WI38 (cell line): Measurements from ENCODE around the gene CCZ1B.
A peak's percentile ranks its signal among the peaks of the same experiment; 100 is the strongest.
"Not testable (repeated sequence)": the region's sequence is repeated elsewhere in the genome, so short reads cannot be mapped to it uniquely, and the experiment has no call there.

ENCODE experiments used
- H3K4me3 ChIP-seq: 2 replicates; pipeline ENCODE4 v1.5.1; 2011; ENCODE audit warnings: low read depth, mild to moderate bottlenecking, control low read depth, low read length
- TF ChIP-seq, protein P1 (sequence below): IDR thresholded peaks from 2 replicates; pipeline ENCODE4 v1.5.1; 2012; ENCODE audit warnings: low read depth, mild to moderate bottlenecking, control low read depth, low read length

CCZ1B gene

DNA sequence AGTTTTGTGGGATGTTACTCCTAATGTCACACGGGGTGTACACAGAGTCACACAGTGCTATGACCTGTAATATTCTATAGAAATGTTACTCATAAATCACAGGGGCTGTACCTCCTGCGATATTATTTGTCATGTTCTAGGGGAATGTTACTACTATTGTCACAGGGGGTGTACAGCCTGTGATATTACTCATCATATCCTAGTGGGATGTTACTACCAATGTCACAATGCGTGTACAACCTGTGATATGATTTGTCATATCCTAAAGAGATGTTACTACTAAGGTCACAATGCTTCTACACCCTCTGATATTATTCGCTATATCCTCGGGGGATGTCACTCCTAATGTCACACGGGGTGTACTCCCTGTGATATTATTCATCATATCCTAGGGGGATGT lies 7.6 kb upstream of the CCZ1B start:
- H3K4me3 ChIP-seq: no peak overlapping the region
- TF ChIP-seq, protein P1, sequence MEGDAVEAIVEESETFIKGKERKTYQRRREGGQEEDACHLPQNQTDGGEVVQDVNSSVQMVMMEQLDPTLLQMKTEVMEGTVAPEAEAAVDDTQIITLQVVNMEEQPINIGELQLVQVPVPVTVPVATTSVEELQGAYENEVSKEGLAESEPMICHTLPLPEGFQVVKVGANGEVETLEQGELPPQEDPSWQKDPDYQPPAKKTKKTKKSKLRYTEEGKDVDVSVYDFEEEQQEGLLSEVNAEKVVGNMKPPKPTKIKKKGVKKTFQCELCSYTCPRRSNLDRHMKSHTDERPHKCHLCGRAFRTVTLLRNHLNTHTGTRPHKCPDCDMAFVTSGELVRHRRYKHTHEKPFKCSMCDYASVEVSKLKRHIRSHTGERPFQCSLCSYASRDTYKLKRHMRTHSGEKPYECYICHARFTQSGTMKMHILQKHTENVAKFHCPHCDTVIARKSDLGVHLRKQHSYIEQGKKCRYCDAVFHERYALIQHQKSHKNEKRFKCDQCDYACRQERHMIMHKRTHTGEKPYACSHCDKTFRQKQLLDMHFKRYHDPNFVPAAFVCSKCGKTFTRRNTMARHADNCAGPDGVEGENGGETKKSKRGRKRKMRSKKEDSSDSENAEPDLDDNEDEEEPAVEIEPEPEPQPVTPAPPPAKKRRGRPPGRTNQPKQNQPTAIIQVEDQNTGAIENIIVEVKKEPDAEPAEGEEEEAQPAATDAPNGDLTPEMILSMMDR: no peak

DNA sequence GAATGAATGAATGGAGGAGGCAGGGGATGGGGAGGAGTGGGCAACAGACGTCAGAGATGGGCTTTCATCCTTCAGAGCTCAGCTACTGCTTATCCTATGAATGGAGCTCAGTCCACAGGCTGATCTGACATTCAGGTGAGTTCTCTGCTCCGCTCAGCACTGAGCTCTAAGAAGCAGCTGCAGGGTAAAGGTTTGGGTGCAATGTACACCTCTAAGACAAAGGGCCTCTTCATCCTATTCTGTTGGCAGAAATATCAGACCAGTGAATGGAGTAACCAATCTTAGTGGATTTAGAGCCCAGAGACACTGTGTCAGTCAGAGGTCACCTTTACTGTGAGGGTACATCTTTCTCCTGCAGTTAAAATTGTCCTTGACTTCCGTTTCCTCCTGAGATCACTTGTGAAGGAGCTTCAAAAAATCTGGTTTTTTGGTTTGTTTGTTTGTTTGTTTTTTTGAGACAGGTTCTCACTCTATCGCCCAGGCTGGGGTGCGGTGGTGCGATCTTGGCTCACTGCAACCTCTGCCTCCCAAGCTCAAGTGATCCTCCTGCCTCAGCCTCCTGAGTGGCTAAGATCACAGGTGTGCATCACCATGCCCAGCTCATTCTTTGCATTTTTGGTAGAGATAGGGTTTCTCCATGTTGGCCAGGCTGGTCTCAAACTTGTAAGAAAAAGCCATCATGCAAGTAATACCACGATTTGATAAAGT lies 5.1 kb upstream of the CCZ1B start:
- H3K4me3 ChIP-seq: no peak overlapping the region
- TF ChIP-seq, protein P1: no peak

DNA sequence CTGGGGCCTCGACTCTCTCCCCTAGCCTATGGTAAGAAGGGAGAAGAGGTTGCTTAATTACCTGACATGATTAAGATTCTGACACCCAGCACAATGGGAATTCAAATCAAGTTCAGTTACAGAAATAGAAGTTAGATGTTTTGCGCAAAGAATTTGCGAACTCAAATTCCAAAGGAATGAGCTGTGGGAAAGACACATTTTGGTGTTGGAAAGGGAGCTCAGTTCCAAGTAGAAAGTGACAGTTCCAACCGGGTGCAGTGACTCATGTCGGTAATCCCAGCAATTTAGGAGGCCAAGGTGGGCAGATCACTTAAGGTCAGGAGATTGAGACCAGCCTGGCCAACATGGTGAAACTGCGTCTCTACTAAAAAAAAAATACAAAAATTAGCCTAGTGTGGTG lies 4.0 kb upstream of the CCZ1B start:
- H3K4me3 ChIP-seq: not testable (repeated sequence)

DNA sequence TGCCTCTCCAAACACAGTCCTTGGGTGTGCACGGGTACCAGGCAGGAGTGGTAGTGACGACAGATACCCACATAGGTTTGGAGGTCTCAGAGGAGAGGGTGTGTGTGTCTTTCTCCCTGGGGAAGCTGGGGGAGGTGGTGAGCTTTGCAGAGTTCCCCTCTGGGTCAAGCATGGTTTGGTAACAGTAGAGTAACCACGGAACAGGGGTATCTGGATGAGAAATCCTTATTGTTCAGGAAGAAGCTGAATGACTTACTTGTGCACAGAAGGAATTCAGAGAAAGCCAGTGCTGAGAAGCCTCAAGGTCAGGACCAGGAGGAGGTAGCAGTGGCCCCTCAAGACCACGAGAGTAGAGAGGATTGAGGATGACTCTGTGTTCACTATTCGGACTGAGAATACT lies 3.5 kb upstream of the CCZ1B start:
- not testable (repeated sequence) for H3K4me3 ChIP-seq

DNA sequence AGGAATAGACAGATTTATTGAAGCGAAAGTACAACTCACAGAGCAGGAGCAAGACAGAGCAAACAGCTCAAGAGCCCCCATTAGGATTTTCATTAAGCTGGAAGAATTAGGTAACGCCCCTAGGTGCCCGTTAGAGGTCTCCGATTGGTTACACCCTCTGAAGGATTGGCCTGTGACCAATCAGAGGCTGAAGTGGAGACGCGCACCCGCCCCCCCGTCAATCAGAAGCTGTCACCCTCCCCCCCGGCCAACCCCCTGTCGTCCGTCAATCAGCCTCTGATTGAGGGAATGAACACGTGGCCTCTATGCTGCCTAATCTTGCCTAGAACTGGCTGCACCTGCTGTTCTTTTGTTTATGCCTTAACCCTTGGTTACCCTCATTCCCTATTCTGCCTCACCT lies 1.1 kb upstream of the CCZ1B start:
- H3K4me3 ChIP-seq: not testable (repeated sequence)

DNA sequence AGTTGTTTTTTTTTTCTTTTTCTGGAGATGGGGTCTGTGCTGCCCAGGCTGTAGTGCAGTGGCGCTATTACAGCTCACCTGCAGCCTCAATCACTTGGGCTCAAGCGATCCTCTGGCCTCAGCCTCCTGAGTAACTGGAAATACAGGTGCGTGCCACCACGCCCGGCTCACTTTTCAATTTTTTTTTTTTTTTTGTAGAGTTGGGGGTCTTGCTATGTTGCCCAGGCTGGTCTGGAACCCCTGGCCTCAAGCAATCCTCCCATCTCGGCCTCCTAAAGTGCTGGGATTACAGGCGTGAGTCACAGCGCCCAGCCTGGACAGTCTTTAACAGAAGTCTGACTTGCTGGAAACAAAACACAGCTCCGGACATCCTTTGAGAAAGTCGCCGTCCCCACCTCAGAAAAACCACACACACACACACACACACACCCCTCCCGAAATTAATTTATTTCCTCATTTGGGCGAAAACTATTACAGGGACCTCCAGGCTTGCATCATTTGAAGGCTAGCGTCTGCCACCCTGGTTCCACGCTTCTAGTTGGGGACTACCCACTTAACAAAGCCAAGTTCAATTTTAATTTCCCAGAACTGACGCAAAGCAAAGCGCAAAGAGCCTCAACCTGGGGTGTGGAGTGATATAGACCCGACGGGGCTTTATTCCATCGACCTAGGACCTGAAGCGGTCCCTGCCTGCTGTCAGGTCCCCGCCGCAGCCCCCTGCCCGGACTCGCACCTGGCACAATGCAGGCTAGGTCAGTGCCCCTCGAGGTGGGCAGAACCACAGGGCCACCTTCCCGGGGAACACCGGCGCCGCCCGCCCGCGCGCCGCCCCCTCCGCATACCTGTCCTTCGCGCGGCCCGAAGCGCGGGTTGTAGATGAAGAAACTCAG lies 594 bp downstream of the CCZ1B start:
- H3K4me3 ChIP-seq: peak overlapping the region; percentile 40

DNA sequence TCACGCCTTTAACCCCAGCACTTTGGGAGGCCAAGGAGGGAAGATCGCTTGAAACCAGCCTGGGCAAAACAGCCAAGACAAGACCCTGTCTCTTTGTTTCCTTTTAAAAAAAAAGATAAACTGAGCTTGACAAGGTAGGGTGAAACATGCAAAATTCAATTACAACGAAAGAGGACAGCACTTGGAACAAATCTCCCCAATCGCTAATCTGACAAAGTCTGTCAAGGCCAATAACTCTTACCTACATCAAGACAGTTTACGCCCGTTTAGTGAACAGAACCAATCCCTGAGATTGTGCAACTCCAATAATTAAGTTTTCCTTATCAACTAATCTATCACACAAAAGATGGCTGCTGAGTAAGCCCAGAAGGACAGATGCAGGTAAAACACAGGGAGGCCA lies 4.5 kb downstream of the CCZ1B start:
- not testable (repeated sequence) for H3K4me3 ChIP-seq

DNA sequence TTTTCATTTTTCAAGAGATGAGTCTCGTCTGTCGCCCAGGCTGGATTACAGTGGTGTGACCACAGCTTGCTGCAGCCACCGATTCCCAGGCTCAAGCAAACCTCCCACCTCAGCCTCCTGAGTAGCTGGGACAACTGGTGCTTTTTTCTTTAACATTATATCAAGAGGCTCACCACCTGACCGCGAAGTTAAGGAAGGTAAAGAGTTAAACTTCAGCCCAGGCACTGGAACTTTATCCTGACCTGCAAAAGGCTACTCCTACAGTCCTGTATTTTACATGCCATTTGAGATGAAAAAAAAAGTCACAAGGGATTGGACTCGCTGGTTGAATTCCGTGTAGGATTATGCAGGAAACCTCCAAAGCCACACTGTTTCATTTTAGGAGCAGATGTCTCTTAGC lies 10.6 kb downstream of the CCZ1B start:
- H3K4me3 ChIP-seq: not testable (repeated sequence)

DNA sequence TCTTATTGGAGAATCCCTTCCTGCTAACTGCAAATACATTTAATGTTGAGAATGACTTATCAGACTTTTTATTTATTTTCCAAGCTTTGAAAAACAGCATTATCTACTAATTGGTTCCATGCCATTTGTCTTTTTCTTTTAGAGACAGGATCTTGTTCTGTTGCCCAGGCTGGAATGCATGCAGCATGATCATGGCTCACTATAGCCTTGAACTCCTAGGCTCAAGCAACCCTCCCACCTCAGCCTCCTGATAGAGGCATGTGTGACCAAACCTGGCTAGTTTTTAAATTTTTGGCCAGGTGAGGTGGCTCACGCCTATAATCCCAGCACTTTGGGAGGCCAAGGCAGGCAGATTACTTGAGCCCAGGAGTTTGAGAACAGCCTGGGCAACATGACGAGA lies 13.1 kb downstream of the CCZ1B start:
- H3K4me3 ChIP-seq: not testable (repeated sequence)

DNA sequence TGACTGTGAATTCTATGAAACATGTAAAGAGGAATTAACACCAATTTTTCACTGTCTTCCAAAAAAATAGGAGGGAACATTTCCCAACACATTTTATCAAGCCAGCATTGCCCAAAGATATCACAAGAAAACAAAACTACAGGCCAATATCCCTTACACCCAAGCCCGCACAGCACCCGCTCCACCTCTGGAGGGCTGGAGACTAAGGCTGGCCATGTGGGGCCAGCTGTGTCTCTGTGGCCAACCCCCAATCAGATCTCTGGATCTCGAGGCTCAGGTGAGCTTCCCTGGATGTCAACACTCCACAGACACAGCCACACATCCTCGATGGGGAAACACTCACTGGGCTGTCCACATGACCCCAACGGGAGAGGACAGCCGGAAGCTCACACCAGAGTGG lies 18.1 kb downstream of the CCZ1B start:
- H3K4me3 ChIP-seq: not testable (repeated sequence)

DNA sequence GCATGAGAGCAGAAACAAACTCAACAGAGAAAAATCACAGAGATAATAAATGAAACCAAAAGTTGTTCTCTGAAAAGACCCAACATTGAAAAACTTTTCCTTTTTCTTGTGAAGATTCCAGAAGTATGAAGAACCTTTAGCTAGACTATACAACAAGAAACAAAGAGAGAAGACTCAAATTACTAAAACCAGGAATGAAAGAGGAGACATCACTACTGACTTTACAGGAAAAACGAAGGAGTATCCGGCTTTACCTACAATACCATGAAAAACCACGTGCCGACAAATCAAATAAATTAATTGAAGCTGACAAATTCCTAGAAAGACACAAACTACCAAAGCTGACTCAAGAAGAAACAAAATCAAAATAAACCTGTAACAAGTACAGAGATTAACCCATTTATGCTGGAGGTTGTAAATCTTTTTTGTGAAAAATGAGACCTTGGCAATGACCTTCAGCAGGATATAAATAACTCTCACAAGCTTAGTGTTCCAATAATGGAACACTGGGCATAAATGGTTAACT lies 18.6 kb downstream of the CCZ1B start:
- H3K4me3 ChIP-seq: not testable (repeated sequence)

DNA sequence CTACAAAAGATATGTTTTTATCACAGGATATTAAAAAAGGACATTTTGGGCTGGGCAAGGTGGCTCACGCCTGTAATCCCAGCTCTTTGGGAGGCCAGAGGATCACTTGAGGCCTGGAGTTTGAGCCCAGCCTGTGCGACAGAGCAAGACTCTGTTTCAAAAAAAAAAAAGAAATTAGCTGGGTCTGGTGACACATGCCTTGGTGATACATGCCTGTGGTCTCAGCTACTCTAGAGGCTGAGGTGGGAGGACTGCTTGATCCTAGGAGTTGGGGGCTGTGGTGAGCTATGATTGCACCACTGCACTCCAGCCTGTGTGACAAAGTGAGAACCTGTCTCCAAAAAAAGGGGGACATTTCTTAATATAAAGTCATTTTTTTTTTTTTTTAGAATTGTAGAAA lies 25.7 kb downstream of the CCZ1B start:
- H3K4me3 ChIP-seq: not testable (repeated sequence)

DNA sequence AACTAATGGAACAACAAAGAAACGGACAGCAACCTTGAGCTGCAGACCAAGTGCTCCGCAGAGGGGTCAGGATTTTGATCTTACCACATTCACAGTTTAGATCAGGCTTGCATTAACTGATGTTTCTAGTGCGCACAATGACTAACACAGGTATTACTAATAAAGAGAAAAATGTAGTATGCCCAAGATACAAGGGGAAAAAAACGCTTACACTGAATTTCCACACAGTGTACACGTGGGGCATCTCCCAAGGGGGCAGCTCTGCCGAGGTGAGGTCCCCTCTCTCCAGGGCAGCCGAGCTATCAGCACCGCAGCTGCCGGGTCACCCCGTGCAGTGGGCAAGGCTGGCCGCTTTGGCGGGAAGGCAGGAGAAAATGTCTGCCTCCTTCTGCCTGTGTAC lies 26.2 kb downstream of the CCZ1B start:
- H3K4me3 ChIP-seq: not testable (repeated sequence)

DNA sequence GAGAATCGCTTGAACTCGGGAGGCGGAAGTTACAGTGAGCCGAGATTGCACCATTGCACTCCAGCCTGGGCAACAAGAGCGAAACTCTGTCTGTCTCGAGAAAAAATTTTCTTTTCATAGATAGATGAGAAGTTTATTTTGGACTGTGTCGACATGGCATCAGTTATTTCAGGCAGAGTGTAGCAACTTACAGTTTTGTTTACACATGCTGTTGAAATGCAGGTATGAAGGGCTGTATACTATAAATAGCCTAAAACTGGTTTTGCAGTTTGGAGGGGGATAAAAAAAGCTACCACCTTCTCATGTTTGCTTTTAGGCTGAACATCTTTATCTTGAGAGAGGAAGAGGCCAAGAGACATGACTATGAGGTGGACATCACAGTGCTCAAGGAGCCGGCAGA lies 28.0 kb downstream of the CCZ1B start:
- not testable (repeated sequence) for H3K4me3 ChIP-seq

DNA sequence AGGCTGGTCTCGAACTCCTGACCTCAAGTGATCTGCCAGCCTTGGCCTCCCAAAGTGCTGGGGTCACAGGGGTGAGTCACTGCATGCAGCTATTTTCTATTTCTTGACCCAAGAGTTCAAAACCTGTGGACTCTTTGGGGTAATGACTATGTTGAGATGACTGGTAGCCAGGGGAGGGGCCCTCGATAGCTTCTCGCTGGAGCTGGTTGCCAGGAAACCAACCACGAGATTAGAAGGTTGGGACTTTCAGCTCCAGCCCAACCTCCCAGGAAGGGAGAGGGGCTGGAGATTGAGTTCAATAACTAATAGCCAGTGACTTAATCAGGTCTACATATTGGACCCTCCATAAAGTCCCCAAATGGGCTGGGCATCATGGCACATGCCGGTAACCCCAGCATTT lies 28.9 kb downstream of the CCZ1B start:
- H3K4me3 ChIP-seq: not testable (repeated sequence)

DNA sequence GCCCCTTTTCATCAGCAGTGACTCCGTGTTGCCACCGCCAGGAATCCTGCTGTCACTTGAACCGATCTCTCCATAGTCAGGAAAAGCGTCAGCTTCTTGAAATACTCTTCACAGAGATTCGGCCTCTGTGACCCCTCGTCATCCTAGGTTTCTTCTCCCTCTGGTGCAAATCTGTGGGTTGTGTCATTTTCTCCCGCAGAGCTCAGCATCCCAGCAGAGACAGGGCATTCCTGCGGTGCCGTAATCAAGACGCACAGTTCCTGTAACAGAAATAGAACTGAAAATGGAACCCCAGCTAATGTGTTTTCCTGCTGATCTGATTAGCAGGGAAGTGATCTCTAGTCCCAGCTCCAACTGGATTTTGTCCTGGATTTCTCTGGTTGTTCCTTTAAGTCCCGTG lies 31.8 kb downstream of the CCZ1B start:
- H3K4me3 ChIP-seq: not testable (repeated sequence)

DNA sequence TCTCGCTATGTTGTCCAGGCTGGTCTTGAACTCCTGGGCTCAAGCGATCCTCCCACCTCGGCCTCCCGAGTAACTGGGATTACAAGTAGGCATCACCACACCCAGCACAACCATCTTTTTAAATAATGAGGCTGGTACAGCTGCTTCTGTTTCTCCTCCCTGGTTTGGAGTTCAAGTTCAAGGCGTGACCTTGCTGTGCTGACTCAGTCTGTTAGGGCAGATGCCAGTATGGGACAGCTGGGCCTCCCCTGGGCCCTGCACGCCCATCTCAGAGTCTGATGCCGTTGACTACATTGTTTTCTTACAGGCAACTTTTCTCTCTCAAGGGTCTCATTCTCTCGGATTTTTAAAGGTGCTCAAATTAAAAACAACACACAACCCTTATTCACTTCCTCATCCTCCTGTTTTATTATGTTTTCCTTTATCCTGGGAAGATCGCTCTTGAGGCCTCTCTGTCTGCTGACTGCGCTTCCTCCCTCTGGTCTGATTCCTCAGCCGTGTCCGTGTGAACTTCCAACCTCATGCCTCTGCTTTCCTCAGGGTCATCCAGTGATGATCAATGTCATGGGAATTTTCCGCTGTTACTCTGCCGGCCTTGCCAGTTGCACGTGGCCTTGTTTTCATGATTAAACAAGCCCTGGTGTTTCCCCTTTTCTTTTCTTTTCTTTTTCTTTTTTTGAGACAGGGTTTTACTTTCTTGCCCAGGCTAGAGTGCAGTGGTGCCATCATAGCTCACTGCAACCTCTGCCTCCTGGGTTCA lies 33.8 kb downstream of the CCZ1B start:
- not testable (repeated sequence) for H3K4me3 ChIP-seq

DNA sequence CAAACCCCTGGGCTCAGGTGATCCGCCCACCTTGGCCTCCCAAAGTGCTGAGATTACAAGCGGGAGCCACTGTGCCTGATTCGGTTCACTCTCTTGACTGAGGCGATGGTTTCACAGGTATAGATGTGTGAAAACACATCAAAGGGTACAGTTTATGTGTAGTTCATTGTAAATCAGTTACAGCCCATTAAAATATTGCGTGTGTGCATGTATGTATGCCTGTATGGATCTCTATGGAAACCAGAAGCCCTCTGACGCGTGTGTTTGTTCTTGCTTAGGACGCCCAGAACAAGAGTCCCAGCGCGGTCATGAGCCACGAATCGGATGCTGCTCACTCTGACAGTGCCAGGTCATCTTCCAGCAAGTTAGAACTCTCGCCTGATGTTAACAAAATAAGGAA lies 36.7 kb downstream of the CCZ1B start:
- H3K4me3 ChIP-seq: not testable (repeated sequence)
